Gastroesophageal sphincter (tissue), 4 donors: Measurements from ENCODE around the gene HMHB1. TPM values are rescaled to one million over a fixed set of nuclear protein-coding genes. Genes with fewer than 3 reads are reported as not detected.

Experiments
- ATAC-seq: fragments of 150-250 bp; one replicate; pipeline ENCODE4 v1.9.1; 2016; ENCODE audit warnings: mild to moderate bottlenecking, moderate library complexity
- H3K27ac ChIP-seq, 4 donors: fragments of 200-600 bp; sonication (generic) in 3 of 4; 1 replicate in 3 of 4; 2 replicates in 1 of 4; pipeline ENCODE4 v1.5.1; 2016 to 2019
- H3K27me3 ChIP-seq: fragments of 200-600 bp; sonication (generic); one replicate; pipeline ENCODE4 v1.5.1; 2019
- H3K36me3 ChIP-seq, 2 donors: fragments of 200-600 bp; sonication (generic); one replicate each; pipeline ENCODE4 v1.5.1; 2019; ENCODE audit warnings: control low read depth in 1 of 2
- H3K4me1 ChIP-seq, 3 donors: fragments of 200-600 bp; sonication (generic); 1 replicate in 2 of 3; 2 replicates in 1 of 3; pipeline ENCODE4 v1.5.1; 2016 to 2019; ENCODE audit warnings: control low read depth in 2 of 3
- H3K4me3 ChIP-seq, 2 donors: fragments of 200-600 bp; sonication (generic); one replicate each; pipeline ENCODE4 v1.5.1; 2019; ENCODE audit warnings: mild to moderate bottlenecking in 1 of 2, moderate library complexity in 1 of 2
- H3K9me3 ChIP-seq, 3 donors: fragments of 200-600 bp; sonication (generic); one replicate each; pipeline ENCODE4 v1.5.1; 2017 to 2019; ENCODE audit warnings: control low read depth in 2 of 3
- EP300 ChIP-seq: sonication (generic); formaldehyde crosslinking; IDR thresholded peaks from one replicate; pipeline ENCODE4 v1.6.1; 2017; ENCODE audit warnings: antibody characterized with exemption, mild to moderate bottlenecking
- POLR2A ChIP-seq, 2 donors: fragments of 450-650 bp; IDR thresholded peaks; one replicate each; pipeline ENCODE4 v1.6.1; 2017; ENCODE audit warnings: antibody characterized with exemption in 2 of 2, mild to moderate bottlenecking in 2 of 2, moderate library complexity in 1 of 2
- POLR2AphosphoS5 ChIP-seq: sonication (generic); formaldehyde crosslinking; IDR thresholded peaks from one replicate; pipeline ENCODE4 v1.6.1; 2017; ENCODE audit warnings: antibody characterized with exemption
- WGBS, 2 donors: methylation state at CpG; one replicate each; pipeline ENCODE4 v1.1.5; 2018; ENCODE audit warnings: low coverage in 1 of 2; 5-methylcytosine and 5-hydroxymethylcytosine counted together
- total RNA-seq, 4 donors: library from RNA; depleted of rRNA; stranded (reverse); fragments of >200 nt; gene quantifications; one replicate each; pipeline ENCODE4 v1.1.0, GENCODE V29; 2016
- TF ChIP-seq, protein P1 (sequence below), 4 experiments: fragments of 200-600 bp in 2 of 4; fragments of 450-650 bp in 2 of 4; sonication (generic) in 1 of 4; IDR thresholded peaks; one replicate each; pipeline ENCODE4 v1.5.1; 2017 to 2019; ENCODE audit warnings: antibody characterized with exemption in 4 of 4, mild to moderate bottlenecking in 2 of 4, moderate library complexity in 2 of 4

HMHB1 gene
- total RNA-seq, 4 donors from 2014 or later, result not detected

DNA sequence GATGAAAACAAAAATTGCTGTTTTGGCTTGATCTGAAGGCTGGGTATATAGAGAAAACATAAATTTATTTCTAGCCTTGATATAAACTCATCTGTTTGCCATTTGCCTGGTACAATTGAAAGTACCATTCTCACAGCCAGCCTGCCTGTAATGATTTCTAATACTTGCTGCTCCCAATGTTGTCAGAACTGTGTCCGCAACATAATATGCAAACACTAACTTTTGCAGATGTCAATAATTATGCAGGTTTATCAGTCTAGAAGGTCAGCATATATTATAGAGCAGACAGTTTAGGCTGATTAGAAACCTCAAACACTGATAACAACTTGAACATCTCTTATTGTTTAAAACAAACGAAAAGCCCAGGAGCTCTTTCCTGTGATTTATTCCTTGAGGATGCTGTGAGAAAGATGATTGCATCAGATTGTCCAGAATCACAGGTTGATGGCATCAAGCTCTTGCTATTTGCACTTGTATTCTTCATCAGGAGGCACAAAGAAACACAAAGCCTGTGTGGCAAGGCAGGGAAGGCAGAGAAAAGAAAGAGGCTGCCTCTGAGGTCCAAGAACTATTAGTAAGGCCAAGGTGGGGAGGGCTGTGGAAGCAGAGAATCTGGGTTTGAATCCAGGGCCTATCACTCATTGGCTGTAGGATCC, 21.4 kb upstream of the HMHB1 start:
- no peaks in the 10 kb centered on the region for H3K27me3 ChIP-seq
- TF ChIP-seq POLR2A (IDR thresholded peaks at IDR 0.05), result no peak
- 60 to 90% methylated on average over 1 to 2 of the region's 2 CpGs for WGBS, 2 donors
- no peak for ATAC-seq
- H3K4me1 ChIP-seq, result no peaks in the 10 kb centered on the region
- no peak overlapping the region for H3K4me3 ChIP-seq
- H3K27ac ChIP-seq, result no peak overlapping the region
- H3K36me3 ChIP-seq, result no peaks in the 10 kb centered on the region
- no peaks in the 10 kb centered on the region for H3K9me3 ChIP-seq

DNA sequence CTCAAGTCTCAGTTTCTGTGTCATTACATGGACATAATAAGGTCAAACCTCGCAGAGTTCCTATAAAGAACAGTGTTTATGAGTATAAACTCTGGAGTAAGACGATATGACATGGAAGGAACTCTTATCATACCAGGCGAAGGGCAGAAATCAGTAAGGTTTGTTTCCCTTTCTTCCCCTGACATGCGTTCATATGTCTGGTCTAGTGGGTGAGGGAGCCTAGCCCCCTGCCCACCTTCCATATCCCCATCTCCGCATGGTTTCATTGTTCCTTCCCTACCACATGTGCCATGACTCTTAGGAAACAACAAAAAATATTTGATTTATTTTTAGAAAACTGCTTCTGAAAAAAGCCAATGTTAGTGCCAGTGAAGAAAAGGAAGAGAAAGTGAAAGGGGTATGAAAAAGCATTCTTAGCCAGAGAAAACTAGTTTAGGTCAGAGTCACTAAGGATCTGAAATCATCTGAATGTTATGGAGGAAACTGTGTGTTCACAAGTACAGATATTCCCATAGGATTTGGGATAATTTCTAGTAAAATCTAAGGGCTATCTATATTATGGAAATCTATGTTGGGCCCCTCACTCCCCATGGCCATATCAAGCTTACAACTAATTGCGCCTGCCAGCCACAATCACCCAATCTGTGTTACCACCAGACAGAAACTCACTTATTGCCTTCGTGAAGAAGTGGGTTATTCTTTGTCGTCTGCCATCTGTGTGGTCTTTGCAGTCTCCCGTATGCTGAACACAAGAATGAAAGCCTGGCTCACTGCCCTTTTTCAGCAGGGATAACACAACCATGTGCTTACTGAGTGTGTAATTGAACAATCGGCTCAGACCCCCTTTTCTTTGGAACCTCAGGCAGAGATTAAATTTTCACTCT, 19.9 kb upstream of the HMHB1 start:
- H3K27me3 ChIP-seq, result no peaks in the 10 kb centered on the region
- peaks cover 0 to 2% (median 0%) of the 10 kb centered on the region in 3 donors for H3K4me1 ChIP-seq
- H3K36me3 ChIP-seq, result no peaks in the 10 kb centered on the region
- H3K27ac ChIP-seq, result no peak overlapping the region
- TF ChIP-seq, protein P1, sequence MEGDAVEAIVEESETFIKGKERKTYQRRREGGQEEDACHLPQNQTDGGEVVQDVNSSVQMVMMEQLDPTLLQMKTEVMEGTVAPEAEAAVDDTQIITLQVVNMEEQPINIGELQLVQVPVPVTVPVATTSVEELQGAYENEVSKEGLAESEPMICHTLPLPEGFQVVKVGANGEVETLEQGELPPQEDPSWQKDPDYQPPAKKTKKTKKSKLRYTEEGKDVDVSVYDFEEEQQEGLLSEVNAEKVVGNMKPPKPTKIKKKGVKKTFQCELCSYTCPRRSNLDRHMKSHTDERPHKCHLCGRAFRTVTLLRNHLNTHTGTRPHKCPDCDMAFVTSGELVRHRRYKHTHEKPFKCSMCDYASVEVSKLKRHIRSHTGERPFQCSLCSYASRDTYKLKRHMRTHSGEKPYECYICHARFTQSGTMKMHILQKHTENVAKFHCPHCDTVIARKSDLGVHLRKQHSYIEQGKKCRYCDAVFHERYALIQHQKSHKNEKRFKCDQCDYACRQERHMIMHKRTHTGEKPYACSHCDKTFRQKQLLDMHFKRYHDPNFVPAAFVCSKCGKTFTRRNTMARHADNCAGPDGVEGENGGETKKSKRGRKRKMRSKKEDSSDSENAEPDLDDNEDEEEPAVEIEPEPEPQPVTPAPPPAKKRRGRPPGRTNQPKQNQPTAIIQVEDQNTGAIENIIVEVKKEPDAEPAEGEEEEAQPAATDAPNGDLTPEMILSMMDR (IDR thresholded peaks at IDR 0.05), result no peak
- no peak for TF ChIP-seq POLR2AphosphoS5
- TF ChIP-seq POLR2A (IDR thresholded peaks at IDR 0.05), result no peak
- TF ChIP-seq EP300, result no peak
- no peaks in the 10 kb centered on the region for H3K9me3 ChIP-seq
- 61 to 68% methylated on average over 8 to 10 of the region's 10 CpGs for WGBS, 2 donors
- H3K4me3 ChIP-seq, result no peak overlapping the region
- no peak for ATAC-seq

DNA sequence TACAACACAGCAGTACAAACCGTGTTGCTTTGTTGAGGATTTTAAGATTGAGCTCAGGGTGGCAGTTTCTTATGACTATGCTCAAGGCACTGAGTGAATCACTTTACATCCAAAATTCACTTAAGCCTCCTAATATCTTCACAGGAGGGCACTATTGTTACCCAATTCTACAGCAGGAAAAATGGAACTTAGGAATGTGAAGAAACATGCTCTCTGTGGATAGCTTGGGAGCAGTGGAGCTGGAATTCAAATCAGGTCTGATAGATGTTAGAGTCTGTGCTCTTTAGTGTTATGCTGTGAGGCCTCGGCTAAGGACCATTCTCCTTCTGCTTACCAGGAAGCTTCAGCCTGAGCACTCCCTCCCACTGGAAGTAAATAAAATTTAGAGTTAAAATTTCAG, 18.7 kb upstream of the HMHB1 start:
- Histone ChIP-seq H3K27ac (no peak overlapping the region), H3K27me3 (no peaks in the 10 kb centered on the region), H3K4me1 (peaks cover 0 to 2% (median 0%) of the 10 kb centered on the region in 3 donors), H3K4me3 (no peak overlapping the region), H3K9me3 (no peaks in the 10 kb centered on the region), H3K36me3 (no peaks in the 10 kb centered on the region)
- 91 to 92% methylated on average over 1 to 2 of the region's 2 CpGs for WGBS, 2 donors
- TF ChIP-seq, protein P1 (IDR thresholded peaks at IDR 0.05), result no peak
- TF ChIP-seq POLR2A (IDR thresholded peaks at IDR 0.05) (no peak), POLR2AphosphoS5 (no peak), EP300 (no peak)
- no peak for ATAC-seq

DNA sequence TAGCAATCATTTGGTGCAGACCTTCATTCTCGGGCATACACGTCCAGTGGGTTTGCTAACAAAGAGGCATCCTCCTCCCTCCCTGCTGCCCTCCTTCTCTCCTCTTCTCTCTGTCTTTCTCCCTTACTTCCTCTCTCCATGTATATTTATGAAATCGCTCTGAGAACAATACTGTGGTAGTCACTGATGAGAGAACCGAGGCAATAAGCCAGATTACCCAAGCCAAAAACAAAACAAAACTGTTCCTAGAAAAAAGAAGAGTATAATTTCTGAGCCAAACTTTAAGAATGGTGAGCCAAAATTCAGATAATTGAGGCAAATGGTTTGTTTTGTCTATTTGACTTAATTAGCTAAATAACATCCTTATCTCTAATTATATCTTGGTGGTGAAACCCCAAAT, 15.8 kb upstream of the HMHB1 start:
- Histone ChIP-seq H3K4me3 (no peak overlapping the region), H3K36me3 (no peaks in the 10 kb centered on the region), H3K9me3 (no peaks in the 10 kb centered on the region), H3K27me3 (no peaks in the 10 kb centered on the region), H3K4me1 (peaks cover 0 to 2% (median 0%) of the 10 kb centered on the region in 3 donors), H3K27ac (no peak overlapping the region)
- TF ChIP-seq, protein P1 (IDR thresholded peaks at IDR 0.05), result no peak
- TF ChIP-seq POLR2AphosphoS5, result no peak
- no peak for TF ChIP-seq POLR2A (IDR thresholded peaks at IDR 0.05)
- TF ChIP-seq EP300, result no peak
- ATAC-seq, result no peak
- 49 to 56% methylated on average over 3 to 4 of the region's 4 CpGs for WGBS, 2 donors

DNA sequence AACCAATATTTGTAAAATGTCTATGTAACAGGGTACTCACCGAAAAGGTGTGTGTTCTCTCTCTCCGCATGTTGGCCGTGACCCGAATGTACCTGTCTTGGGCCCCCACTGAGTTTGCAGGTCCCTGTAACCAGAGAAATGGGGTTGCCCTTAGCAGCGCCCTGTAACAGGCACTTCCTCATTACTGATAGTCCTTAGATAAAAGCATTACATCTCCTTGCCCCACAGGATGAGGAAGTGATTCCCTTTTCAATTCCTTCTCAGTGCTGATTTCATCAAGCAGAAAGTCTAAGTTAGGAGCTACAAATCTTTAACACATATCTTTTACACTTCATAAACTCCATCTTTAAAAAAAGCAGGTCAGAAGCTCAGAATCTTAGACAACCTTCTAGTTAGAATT, 15.2 kb upstream of the HMHB1 start:
- Histone ChIP-seq H3K4me3 (no peak overlapping the region), H3K27me3 (no peaks in the 10 kb centered on the region), H3K4me1 (peaks cover 0 to 2% (median 0%) of the 10 kb centered on the region in 3 donors), H3K9me3 (no peaks in the 10 kb centered on the region), H3K36me3 (no peaks in the 10 kb centered on the region), H3K27ac (no peak overlapping the region)
- ATAC-seq, result no peak
- TF ChIP-seq POLR2A (IDR thresholded peaks at IDR 0.05) (no peak), POLR2AphosphoS5 (no peak), EP300 (no peak)
- TF ChIP-seq, protein P1 (IDR thresholded peaks at IDR 0.05), result no peak
- WGBS, 2 donors, result 98 to 100% methylated on average over 5 of the region's 5 CpGs
